Ovary (tissue), 9 donors: ENCODE data around the gene PCYOX1L. TPM values are rescaled to one million over a fixed set of nuclear protein-coding genes. Genes with fewer than 3 reads are reported as not detected.

ENCODE experiments used
- DNase-seq, 5 donors: peaks; one replicate each; pipeline ENCODE4 v3.0.0-alpha.2; 2019 to 2020
- H3K27ac ChIP-seq, 2 donors: fragments of 200-600 bp; one replicate each; pipeline versions ENCODE4 v1.5.1 to v1.8.0; 2019 to 2022
- H3K27me3 ChIP-seq: fragments of 200-600 bp; one replicate; pipeline ENCODE4 v1.8.0; 2022
- H3K36me3 ChIP-seq: fragments of 200-600 bp; sonication (generic); one replicate; pipeline ENCODE4 v1.5.1; 2019
- H3K4me1 ChIP-seq: one replicate; pipeline ENCODE4 v1.8.1; 2013; ENCODE audit warnings: mild to moderate bottlenecking, moderate library complexity; ENCODE audit not compliant: insufficient read depth
- H3K4me3 ChIP-seq: fragments of 200-600 bp; sonication (generic); one replicate; pipeline ENCODE4 v1.5.1; 2017
- H3K9me3 ChIP-seq, 2 donors: fragments of 200-600 bp in 1 of 2; sonication (generic) in 1 of 2; one replicate each; pipeline versions ENCODE4 v1.5.1 to v1.8.1; 2013 to 2019; ENCODE audit warnings: mild to moderate bottlenecking in 1 of 2, moderate library complexity in 1 of 2
- EP300 ChIP-seq: sonication (generic); formaldehyde crosslinking; IDR thresholded peaks from one replicate; pipeline ENCODE4 v1.6.1; 2017; ENCODE audit warnings: antibody characterized with exemption
- POLR2A ChIP-seq: fragments of 450-650 bp; IDR thresholded peaks from one replicate; pipeline ENCODE4 v1.6.1; 2017; ENCODE audit warnings: antibody characterized with exemption, mild to moderate bottlenecking, moderate library complexity
- WGBS, 3 donors: extraction: QIAGEN DNeasy Blood & Tissue Kit in 1 of 3; methylation state at CpG; one replicate each; pipeline versions ENCODE4 v1.1.5 to v1.1.7; 2013 to 2017; 5-methylcytosine and 5-hydroxymethylcytosine counted together
- intact Hi-C, 4 donors: fragments of 100-400 bp; cut with DNase I; formaldehyde crosslinking; loops; one replicate each; pipeline versions ENCODE4 v1.11.0 to v1.15.1; 2022 to 2023
- polyA plus RNA-seq, 2 donors: library from polyadenylated mRNA; stranded (reverse); fragments of 200-250 nt in 1 of 2; fragments of 350-450 nt in 1 of 2; fragmentation: Illumina TruSeq in 1 of 2; extraction: RNeasy Lipid Tissue Mini Kit (QIAGEN cat#74804) in 1 of 2; gene quantifications; one replicate each; pipeline ENCODE4 v1.2.3, GENCODE V29; 2013 to 2014
- total RNA-seq, 7 donors: library from RNA; depleted of rRNA in 2 of 7; stranded (reverse); fragments of >200 nt in 2 of 7; fragmentation: NEBNext Ultra II Directional in 3 of 7; extraction: Animal tissue kit (Norgen Biotek cat#: 25700) in 3 of 7; gene quantifications; one replicate each; pipeline versions ENCODE4 v1.1.0 to v1.2.4, GENCODE V29; 2016 to 2023
- TF ChIP-seq, protein P1 (sequence below), 3 donors: fragments of 450-650 bp in 2 of 3; fragments of 200-600 bp in 1 of 3; IDR thresholded peaks; one replicate each; pipeline versions ENCODE4 v1.5.1 to v1.8.0; 2016 to 2022; ENCODE audit warnings: antibody characterized with exemption in 3 of 3, mild to moderate bottlenecking in 1 of 3
- donor health status: DM: no; HTN: no; CAD: no; lungs with moderate emphysema.
- donor health status: DM: no; HTN: no; CAD: no.
- donor health status: Bipolar disorder and iron deficiency.
- donor health status: DM: yes; HTN: yes; CAD: no.
- donor health status: DM: no; HTN: no; CAD: no.
- donor health status: DM: yes; HTN: yes; CAD: no.

The PCYOX1L gene
- total and polyA plus RNA-seq, 9 donors: 5.8 to 15.2 (median 8.8) TPM

DNA sequence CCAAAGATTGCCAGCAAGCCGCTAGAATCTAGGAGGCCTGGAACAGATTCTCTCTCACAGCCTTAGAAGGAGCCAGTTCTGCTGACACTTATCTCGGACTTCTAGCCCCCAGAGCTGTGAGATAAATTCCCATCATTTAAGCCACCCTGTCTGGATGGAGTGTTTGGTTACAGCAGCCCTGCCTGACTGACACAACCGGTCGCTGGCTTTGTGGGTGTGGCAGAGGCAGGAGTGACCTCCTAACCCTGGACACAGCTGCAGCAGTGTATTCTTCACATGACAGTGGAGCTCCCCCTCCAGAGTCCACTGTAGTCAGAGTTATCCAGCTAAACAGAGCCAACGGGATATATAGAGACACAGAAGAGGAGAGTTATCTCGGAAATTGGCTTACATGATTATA, 42.5 kb downstream of the PCYOX1L start:
- WGBS, 3 donors: 60 to 77% (median 73%) methylated on average over 6 of the region's 6 CpGs
- H3K4me3 ChIP-seq: no peak overlapping the region
- peak in 3 of 5 donors; percentile 12 to 27 (median 12) for DNase-seq
- no peaks in the 10 kb centered on the region for H3K36me3 ChIP-seq
- peaks cover 13% of the 10 kb centered on the region for H3K4me1 ChIP-seq
- no peak for TF ChIP-seq EP300
- TF ChIP-seq POLR2A: no peak
- TF ChIP-seq, protein P1, sequence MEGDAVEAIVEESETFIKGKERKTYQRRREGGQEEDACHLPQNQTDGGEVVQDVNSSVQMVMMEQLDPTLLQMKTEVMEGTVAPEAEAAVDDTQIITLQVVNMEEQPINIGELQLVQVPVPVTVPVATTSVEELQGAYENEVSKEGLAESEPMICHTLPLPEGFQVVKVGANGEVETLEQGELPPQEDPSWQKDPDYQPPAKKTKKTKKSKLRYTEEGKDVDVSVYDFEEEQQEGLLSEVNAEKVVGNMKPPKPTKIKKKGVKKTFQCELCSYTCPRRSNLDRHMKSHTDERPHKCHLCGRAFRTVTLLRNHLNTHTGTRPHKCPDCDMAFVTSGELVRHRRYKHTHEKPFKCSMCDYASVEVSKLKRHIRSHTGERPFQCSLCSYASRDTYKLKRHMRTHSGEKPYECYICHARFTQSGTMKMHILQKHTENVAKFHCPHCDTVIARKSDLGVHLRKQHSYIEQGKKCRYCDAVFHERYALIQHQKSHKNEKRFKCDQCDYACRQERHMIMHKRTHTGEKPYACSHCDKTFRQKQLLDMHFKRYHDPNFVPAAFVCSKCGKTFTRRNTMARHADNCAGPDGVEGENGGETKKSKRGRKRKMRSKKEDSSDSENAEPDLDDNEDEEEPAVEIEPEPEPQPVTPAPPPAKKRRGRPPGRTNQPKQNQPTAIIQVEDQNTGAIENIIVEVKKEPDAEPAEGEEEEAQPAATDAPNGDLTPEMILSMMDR (IDR thresholded peaks at IDR 0.05): no peak
- no peak overlapping the region for H3K27ac ChIP-seq
- H3K9me3 ChIP-seq: no peaks in the 10 kb centered on the region
- intact Hi-C loops: no loop called here
- H3K27me3 ChIP-seq: no peaks in the 10 kb centered on the region

DNA sequence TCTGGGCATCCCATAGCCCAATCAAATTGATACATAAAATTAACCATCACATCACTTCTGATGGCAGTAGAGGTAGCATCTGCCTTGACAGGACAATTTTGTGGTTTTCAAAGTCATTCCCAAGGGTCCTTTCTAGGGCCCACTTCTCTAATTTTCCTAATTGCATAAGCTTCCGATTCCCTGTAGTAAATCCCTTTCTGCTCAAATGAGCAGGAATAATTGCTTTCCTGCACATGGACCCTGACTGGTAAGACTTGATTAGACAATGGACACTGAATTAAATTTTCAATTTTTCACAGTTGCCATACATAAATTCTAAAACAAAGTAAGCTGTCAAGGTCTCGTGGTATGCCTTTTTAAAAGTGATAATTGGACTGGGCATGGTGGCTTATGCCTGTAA, 43.2 kb downstream of the PCYOX1L start:
- no peaks in the 10 kb centered on the region for H3K9me3 ChIP-seq
- H3K4me1 ChIP-seq: peaks cover 20% of the 10 kb centered on the region
- H3K36me3 ChIP-seq: no peaks in the 10 kb centered on the region
- H3K4me3 ChIP-seq: no peak overlapping the region
- no peaks in the 10 kb centered on the region for H3K27me3 ChIP-seq
- TF ChIP-seq POLR2A: no peak
- no peak for TF ChIP-seq EP300
- TF ChIP-seq, protein P1 (IDR thresholded peaks at IDR 0.05): no peak
- no peak for DNase-seq
- intact Hi-C loops: no loop called here
- WGBS, 3 donors: 89 to 98% (median 96%) methylated on average over 2 of the region's 2 CpGs
- H3K27ac ChIP-seq: no peak overlapping the region

DNA sequence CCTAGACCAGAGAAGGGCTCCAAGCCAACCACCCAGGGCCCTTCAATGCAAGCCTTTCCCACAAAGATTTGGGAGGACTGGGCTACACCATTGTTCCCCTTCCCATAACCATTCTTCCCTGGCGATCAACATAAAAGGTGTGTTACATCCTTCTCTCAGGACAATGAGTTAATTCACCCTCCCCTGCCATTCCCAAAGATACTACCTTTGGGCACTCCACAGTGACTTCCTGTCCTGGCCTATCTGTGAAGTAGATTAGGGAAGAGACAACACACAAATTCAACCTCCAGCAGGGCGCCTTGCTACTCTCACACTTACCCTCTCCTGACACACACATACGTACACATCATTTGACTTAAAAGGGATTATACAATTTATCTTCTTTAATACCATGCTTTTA, 44.4 kb downstream of the PCYOX1L start:
- H3K9me3 ChIP-seq: no peaks in the 10 kb centered on the region

DNA sequence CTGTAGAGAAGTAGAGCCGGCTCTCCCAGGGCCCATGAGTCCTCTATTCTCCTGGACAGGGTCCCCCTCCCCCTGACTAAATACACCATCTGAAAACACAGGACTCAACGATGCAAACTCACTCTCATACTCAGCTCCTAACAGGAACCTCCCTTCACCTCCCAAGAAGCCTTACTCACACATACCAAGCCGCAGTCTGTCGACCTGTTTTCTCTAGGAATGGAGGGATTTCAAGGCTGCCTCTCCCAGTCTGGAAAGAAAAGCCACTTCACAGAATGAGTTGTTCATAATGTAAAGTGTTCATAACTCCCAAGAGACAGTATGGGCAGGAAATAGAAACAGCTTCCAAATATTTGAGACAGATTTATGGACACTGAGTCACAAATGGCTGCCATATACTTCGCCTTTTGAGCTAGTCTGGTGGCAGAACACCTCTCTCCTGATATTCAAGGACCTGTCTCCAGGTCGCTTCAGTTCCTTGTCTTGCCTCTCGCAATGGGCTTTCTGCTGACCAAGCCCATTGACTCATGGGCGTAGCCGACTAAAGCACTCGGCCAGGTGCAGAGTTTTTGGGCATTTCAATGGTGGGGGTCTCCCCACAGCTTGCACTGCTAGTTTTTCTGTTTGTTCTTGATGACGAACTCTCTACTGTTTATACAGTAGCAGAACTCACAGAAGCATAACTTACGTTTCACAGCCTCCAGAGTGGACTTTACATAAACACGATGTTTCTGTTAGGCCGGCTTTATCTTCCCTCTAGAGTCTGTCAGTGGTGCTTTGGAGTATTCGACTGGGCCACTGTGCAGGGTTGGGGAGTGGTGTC, 46.3 kb downstream of the PCYOX1L start:
- Histone ChIP-seq H3K27ac (peak overlapping the region; percentile 75 to 76), H3K36me3 (no peaks in the 10 kb centered on the region), H3K27me3 (no peaks in the 10 kb centered on the region), H3K4me1 (peaks cover 21% of the 10 kb centered on the region), H3K4me3 (no peak overlapping the region), H3K9me3 (no peaks in the 10 kb centered on the region)
- intact Hi-C loops: loop anchor here in 1 of 4 donors (2.0 kb wide), 1 partner anchor 17 kb away; no protein-coding TSS in a partner anchor
- TF ChIP-seq POLR2A: no peak
- TF ChIP-seq EP300: no peak
- TF ChIP-seq, protein P1 (IDR thresholded peaks at IDR 0.05): no peak
- peak in 3 of 5 donors; percentile 13 to 27 (median 23) for DNase-seq
- 42 to 58% (median 50%) methylated on average over 15 of the region's 15 CpGs for WGBS, 3 donors

More for the DNA sequence above, 44.4 kb downstream of the PCYOX1L start:
- no peak overlapping the region for H3K27ac ChIP-seq
- H3K27me3 ChIP-seq: no peaks in the 10 kb centered on the region
- intact Hi-C loops: no loop called here
- DNase-seq: peak in 1 of 5 donors; percentile 2
- peaks cover 21% of the 10 kb centered on the region for H3K4me1 ChIP-seq
- 92 to 98% (median 97%) methylated on average over 3 of the region's 3 CpGs for WGBS, 3 donors
- H3K36me3 ChIP-seq: no peaks in the 10 kb centered on the region
- TF ChIP-seq, protein P1 (IDR thresholded peaks at IDR 0.05): no peak
- no peak for TF ChIP-seq POLR2A
- TF ChIP-seq EP300: no peak
- no peak overlapping the region for H3K4me3 ChIP-seq
